T-helper 2 cell (primary cell): ENCODE measurements around the gene INPP5F.
"Not testable (repeated sequence)": the region's sequence is repeated elsewhere in the genome, so short reads cannot be mapped to it uniquely, and the experiment has no call there.

Source experiments
- DNase-seq, 5 experiments: peaks; one replicate each; pipeline versions ENCODE4 v3.0.0 to v3.0.0-alpha.2; 2012 to 2022

INPP5F gene

GRCh38 chr10:119780879-119781480, 55.1 kb downstream of the INPP5F start:
- DNase-seq: no peak

DNA sequence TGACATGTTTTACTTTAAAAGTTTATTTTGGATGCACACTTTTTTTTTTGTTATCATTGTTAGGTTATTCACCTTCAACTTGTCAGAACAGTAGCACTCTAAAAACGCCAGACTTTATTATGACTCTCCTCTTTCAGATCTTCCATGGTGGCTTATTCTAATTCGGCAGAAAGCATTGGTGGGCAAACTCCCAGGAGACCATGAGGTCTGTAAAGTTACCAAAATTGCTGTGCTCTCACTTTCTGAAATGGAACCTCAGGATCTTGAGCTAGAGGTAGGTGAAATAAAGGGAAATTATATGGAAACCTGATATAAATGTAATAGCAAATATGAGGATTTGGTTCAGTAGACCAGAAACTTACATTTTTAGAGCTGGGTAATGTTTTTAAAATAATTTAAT, 55.6 kb downstream of the INPP5F start:
- DNase-seq: no peak

- DNase-seq: no peak
Observed at GRCh38 chr10:119782981-119783664, 57.3 kb downstream of the INPP5F start.

GRCh38 chr10:119783665-119784027, 57.8 kb downstream of the INPP5F start:
- DNase-seq: no peak

DNA sequence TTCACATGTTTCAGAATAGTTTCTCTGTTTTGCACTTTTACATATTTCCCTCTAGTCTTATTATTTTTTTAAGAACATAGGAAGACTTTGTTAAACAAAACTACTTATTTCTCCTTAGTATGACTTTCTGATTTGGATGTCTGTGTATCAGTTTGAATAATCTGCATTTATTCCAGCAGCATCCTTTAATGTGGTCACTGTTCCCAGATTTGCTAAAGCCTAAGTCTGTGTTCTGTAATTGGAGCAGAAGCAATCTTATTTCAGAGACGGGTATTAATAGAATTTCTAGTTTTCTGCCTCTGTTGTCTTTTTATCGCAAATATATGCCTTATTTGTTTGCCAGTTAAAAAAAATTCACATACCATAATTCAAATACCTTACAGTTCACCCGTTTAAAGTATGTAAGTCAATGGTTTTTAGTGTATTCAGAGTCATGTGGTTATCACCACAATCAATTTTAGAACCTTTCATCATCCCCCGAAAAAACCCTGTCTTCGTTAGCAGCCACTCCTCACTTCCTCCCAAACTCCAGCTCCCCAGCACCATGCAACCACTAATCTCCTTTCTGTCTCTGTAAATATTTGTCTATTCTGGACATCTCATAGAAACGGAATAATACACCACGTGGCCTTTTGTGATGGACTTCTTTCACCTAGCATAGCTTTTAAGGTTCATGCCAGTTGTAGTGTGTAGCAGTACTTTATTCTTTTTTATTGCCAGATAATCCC, 58.7 kb downstream of the INPP5F start:
- peak in 1 of 5 experiments; percentile 40 for DNase-seq

GRCh38 chr10:119786117-119786769, 60.4 kb downstream of the INPP5F start:
- DNase-seq: peak in 1 of 5 experiments; percentile 32

- DNase-seq: not testable (repeated sequence)
Observed at GRCh38 chr10:119795101-119795500, 69.3 kb downstream of the INPP5F start.

DNA sequence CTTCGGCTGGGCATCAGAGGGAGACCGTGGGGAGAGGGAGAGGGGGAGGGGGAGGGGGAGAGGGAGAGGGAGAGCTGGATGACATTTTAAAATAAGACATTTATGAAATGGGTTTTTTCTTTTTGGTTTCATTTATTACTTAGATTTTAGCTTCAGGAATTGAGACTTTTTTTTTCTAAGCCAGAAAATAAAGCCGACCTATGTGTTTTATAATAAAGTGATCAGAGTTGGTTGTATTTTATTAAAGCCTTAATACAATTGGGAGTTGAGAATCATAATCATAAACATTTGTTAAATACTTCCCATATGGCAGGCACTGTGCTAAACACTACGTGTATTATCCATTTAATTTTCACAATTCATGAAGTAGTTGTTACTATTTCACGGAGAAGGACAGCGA, 70.2 kb downstream of the INPP5F start:
- DNase-seq: no peak

DNA sequence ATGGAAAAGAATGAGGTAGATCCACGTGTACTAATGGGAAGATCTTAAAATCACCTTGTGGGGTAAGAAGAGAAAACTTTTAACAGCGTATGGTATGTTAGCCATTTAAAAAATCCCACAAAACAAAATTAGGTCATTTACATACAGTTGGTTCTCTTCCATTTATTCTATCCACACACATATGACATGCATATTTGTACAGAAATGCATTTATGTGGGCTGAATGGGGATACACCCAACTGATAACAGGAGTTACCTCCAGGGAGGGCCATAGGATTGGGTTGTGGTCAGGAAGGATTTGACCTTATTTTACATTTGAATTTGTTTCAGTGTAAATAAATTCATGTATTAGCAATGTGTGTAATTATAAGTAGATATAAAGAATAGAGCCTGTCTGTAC, 75.3 kb downstream of the INPP5F start:
- DNase-seq: no peak

DNA sequence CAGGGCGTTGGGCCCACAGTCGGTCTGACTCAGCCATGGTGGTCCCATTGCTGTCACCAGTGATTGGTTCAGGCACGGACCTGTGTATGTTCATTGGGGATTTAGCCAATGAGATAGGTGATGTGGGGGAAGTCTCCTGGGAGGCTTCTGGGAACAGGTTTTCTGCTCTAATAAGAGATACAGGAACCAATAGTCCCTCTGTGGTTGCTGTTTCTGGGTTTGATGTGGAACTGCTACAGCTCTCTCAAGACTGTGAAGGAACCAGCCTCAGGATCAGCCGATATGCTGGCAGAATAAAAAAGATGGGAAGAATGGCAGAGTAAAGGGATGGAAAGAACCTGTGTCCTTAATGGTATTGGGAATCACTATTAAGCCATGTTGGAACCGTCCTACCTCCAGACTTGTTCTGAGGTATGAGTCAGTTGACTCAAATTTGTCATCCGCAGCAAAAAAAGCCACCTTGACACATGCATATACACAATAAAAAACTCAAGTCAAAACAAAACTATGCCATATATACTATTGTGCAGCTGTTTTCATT, 76.2 kb downstream of the INPP5F start:
- peak in 1 of 5 experiments; percentile 18 for DNase-seq

DNA sequence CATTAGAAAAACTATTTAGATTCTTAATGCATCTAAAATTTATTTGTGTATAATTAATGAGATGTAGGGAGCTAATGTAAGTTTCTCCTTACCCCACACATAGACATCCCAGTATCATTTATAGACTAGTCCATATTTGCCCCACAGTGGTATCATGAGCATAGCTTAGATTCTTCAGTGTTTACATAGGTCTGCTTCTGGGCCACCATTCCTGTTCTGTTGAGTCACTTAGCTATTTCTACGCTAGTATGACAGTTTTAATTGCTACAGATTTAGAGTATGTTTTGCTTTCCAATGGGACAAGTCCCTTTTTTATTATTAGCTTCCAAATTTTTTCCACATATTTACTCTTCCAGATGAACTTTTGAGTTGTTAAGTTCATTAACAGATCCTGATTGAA, 77.4 kb downstream of the INPP5F start:
- DNase-seq: no peak

- DNase-seq: no peak
Observed at GRCh38 chr10:119805702-119806230, 79.9 kb downstream of the INPP5F start.

DNA sequence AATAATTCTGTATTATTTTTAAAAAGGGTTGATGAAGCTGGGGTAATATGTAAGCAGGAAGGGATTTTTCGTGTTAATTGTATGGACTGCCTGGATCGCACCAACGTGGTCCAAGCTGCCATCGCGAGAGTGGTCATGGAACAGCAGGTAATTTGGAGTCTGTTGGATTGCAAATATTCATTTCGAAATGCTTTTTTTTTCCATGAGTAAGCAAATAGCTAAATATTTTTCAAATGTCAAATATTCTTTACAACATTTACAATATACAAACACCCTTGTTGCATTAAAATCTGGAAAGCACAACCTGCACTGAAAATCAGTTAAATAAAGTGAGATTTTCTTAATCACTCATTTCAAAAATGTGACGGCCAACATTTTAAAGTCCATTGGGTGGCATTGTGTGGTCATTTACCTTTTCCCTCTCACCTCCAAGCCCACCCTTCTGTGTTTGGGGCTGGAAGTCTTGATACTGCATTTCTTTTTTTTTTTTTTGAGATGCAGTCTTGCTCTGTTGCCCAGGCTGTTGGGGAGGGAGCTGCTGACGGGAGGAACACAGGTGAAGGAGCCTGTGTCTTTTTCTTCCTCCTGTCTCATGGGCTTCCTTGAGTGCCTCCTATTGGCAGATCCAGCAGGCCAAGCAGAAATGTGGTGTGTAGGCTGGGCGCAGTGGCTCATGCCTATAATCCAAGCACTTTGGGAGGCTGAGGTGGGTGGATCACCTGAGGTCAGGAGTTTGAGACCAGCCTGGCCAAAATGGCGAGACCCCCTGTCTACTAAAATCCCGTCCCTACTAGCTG, 80.7 kb downstream of the INPP5F start:
- DNase-seq: no peak

GRCh38 chr10:119807960-119808697, 82.3 kb downstream of the INPP5F start:
- peak in 2 of 5 experiments; percentile 29 to 44 for DNase-seq

- DNase-seq: no peak
Observed at GRCh38 chr10:119811122-119811521, 85.3 kb downstream of the INPP5F start.

- no peak for DNase-seq
Observed at GRCh38 chr10:119812684-119813083, 86.8 kb downstream of the INPP5F start.

- no peak for DNase-seq
Observed at GRCh38 chr10:119815671-119816070, 89.8 kb downstream of the INPP5F start.

GRCh38 chr10:119817991-119818888, 92.4 kb downstream of the INPP5F start:
- peak in 1 of 5 experiments; percentile 43 for DNase-seq

DNA sequence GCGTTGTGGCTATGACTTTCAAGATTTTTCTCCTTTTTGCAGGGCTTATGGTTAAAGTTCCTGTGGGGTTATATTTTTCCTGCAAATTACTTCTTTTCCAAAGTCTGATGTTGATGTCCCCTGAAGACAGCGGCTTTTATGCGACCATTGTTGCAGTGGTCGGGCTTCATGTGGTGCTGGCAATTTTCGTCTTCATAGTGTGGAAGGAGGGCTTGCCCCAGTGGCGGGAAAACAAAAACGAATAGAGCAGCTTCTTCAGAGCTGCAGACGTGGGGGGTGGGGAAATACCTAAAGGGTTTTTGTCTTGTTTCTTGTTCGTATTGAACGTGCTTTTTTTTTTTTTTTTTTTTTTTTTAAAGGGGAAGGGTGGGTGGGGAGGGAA, 93.0 kb downstream of the INPP5F start:
- no peak for DNase-seq

GRCh38 chr10:119821182-119821581, 95.3 kb downstream of the INPP5F start:
- peak in 1 of 5 experiments; percentile 72 for DNase-seq
